Stomach (tissue), 4 donors: Measurements from ENCODE around the gene EEFSEC.

Source experiments
- CTCF ChIP-seq, 7 experiments: fragments of 450-650 bp in 4 of 7; fragments of 200-600 bp in 3 of 7; sonication (generic) in 3 of 7; IDR thresholded peaks; one replicate each; pipeline ENCODE4 v1.5.1; 2016 to 2019; ENCODE audit warnings: antibody characterized with exemption in 7 of 7, control low read depth in 2 of 7, mild to moderate bottlenecking in 1 of 7
- EP300 ChIP-seq: sonication (generic); formaldehyde crosslinking; IDR thresholded peaks from one replicate; pipeline ENCODE4 v1.6.1; 2017; ENCODE audit warnings: antibody characterized with exemption
- POLR2AphosphoS5 ChIP-seq, 3 donors: sonication (generic); formaldehyde crosslinking; IDR thresholded peaks; one replicate each; pipeline ENCODE4 v1.6.1; 2016; ENCODE audit warnings: antibody characterized with exemption in 3 of 3

GRCh38 chr3:128217702-128218547 lies 64.6 kb downstream of the EEFSEC start:
- no peak for TF ChIP-seq CTCF (IDR thresholded peaks at IDR 0.05)
- no peak for TF ChIP-seq EP300
- TF ChIP-seq POLR2AphosphoS5 (IDR thresholded peaks at IDR 0.05): no peak
